Uterus (tissue), 2 donors: ENCODE results near the gene AUTS2.

ENCODE experiments used
- POLR2A ChIP-seq, 2 donors: fragments of 450-650 bp; IDR thresholded peaks; one replicate each; pipeline ENCODE4 v1.6.1; 2016; ENCODE audit warnings: antibody characterized with exemption in 2 of 2, mild to moderate bottlenecking in 1 of 2, moderate library complexity in 1 of 2
- TF ChIP-seq, protein P1 (sequence below), 4 experiments: fragments of 200-600 bp in 2 of 4; fragments of 450-650 bp in 2 of 4; sonication (generic) in 2 of 4; IDR thresholded peaks; one replicate each; pipeline ENCODE4 v1.5.1; 2016 to 2019; ENCODE audit warnings: antibody characterized with exemption in 4 of 4, mild to moderate bottlenecking in 2 of 4, moderate library complexity in 1 of 4

DNA sequence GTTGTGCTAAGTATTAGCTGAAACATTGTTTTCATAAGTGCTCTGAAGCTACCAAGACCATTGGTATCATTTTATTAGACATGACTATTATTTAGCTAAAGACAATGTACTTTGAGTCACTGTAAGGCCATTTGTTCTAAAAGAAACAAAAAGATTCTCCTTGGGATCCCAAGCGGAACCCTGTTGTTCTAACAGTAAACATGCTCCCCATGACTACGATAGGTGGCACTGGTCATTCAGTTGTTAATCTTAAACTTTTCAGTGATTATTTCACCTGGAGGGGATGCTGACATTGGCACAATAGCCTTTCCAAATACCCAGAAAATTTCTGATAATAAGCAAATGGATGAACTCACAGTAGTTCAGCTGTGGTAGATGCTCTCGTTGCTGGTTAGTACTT lies 715.0 kb downstream of the AUTS2 start:
- TF ChIP-seq POLR2A (IDR thresholded peaks at IDR 0.05), result no peak
- TF ChIP-seq, protein P1, sequence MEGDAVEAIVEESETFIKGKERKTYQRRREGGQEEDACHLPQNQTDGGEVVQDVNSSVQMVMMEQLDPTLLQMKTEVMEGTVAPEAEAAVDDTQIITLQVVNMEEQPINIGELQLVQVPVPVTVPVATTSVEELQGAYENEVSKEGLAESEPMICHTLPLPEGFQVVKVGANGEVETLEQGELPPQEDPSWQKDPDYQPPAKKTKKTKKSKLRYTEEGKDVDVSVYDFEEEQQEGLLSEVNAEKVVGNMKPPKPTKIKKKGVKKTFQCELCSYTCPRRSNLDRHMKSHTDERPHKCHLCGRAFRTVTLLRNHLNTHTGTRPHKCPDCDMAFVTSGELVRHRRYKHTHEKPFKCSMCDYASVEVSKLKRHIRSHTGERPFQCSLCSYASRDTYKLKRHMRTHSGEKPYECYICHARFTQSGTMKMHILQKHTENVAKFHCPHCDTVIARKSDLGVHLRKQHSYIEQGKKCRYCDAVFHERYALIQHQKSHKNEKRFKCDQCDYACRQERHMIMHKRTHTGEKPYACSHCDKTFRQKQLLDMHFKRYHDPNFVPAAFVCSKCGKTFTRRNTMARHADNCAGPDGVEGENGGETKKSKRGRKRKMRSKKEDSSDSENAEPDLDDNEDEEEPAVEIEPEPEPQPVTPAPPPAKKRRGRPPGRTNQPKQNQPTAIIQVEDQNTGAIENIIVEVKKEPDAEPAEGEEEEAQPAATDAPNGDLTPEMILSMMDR (IDR thresholded peaks at IDR 0.05), result no peak
